BJ (cell line): Measurements from ENCODE around the gene CXCL16. TPM values are rescaled to one million over a fixed set of nuclear protein-coding genes. Genes with fewer than 3 reads are reported as not detected.

Experiments used
- CTCF ChIA-PET: fragments of 350-600 bp; formaldehyde crosslinking; extraction: SDS; loops from one replicate; lab custom pipeline; 2021; ENCODE audit warnings: antibody characterized with exemption, inconsistent platforms; lab: Yijun Ruan, JAX
- POLR2A ChIA-PET: fragments of 300-600 bp; sonication (Branson Sonifier 250); formaldehyde crosslinking; extraction: SDS; loops from one replicate; lab custom pipeline; 2021; ENCODE audit warnings: antibody characterized with exemption; lab: Charles Lee
- DNase-seq: peaks from one replicate; pipeline ENCODE4 v3.0.0-alpha.2; 2011; ENCODE audit warnings: low read depth
- H3K27me3 ChIP-seq: 2 replicates; pipeline ENCODE4 v1.6.0; 2011; ENCODE audit warnings: low read length; ENCODE audit not compliant: control insufficient read depth, insufficient read depth
- H3K36me3 ChIP-seq: 2 replicates; pipeline ENCODE4 v1.5.1; 2011; ENCODE audit warnings: low read length; ENCODE audit not compliant: control insufficient read depth, insufficient read depth
- H3K4me3 ChIP-seq: 2 replicates; pipeline ENCODE4 v1.5.1; 2011; ENCODE audit warnings: low read depth, mild to moderate bottlenecking, control low read depth, low read length
- CTCF ChIP-seq: IDR thresholded peaks from 2 replicates; pipeline ENCODE4 v1.5.1; 2011; ENCODE audit warnings: low read depth, mild to moderate bottlenecking, control low read depth, inconsistent platforms, low read length, moderate library complexity; ENCODE audit not compliant: insufficient read depth
- polyA plus RNA-seq: library from polyadenylated mRNA; depleted of rRNA; stranded (reverse); fragments of >200 nt; gene quantifications from 2 replicates; pipeline ENCODE4 v1.2.3, GENCODE V29; 2011

Gene CXCL16
- polyA plus RNA-seq, 1 experiment = 3.3 TPM

- Histone ChIP-seq H3K36me3 (no peaks in the 10 kb centered on the region), H3K4me3 (no peak overlapping the region), H3K27me3 (peaks cover 24% of the 10 kb centered on the region)
- no peak for TF ChIP-seq CTCF
- no peak for DNase-seq
- ChIA-PET POLR2A (no interaction called here), CTCF (interaction anchor here (0.7 to 1.5 kb wide), 4 partner anchors 25 to 146 kb away, joined by 3 read pairs; partner anchors contain the start of gene VMO1)
These were observed 4.2 kb upstream of the CXCL16 start for GRCh38 chr17:4743898-4744297.

DNA sequence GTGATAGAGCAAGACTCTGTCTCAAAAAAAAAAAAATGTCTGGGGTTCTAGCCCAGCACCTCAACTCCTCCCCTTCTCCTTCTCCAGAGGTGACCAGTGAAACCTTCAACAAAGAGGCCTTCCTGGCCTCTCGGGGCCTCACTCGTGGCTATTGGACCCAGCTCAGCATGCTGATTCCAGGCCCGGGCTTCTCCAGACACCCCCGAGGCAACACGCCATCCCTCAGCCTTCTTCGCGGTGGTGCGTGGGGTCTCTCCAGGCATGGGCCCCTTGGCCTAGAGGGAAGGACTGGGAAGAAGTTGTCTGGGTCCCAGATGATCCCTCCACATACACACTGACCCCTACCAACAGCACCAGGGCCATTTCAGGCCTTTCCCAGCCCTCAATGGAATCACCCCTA is 3.5 kb upstream of the CXCL16 start:
- Histone ChIP-seq H3K27me3 (peaks cover 28% of the 10 kb centered on the region), H3K36me3 (no peaks in the 10 kb centered on the region), H3K4me3 (no peak overlapping the region)
- TF ChIP-seq CTCF = no peak
- CTCF ChIA-PET = interaction anchor here (0.7 kb wide), 1 partner anchor 138 kb away, joined by 3 read pairs; no protein-coding TSS in a partner anchor
- no peak for DNase-seq
- POLR2A ChIA-PET = no interaction called here

- Histone ChIP-seq H3K36me3 (no peaks in the 10 kb centered on the region), H3K27me3 (peaks cover 26% of the 10 kb centered on the region), H3K4me3 (no peak overlapping the region)
- ChIA-PET POLR2A (no interaction called here), CTCF (no interaction called here)
- DNase-seq = no peak
- TF ChIP-seq CTCF = no peak
These were observed 2.9 kb upstream of the CXCL16 start for GRCh38 chr17:4742629-4743028.

GRCh38 chr17:4742133-4742532 is 2.4 kb upstream of the CXCL16 start:
- CTCF ChIA-PET = interaction anchor here (0.7 kb wide), 1 partner anchor 127 kb away, joined by 3 read pairs; no protein-coding TSS in a partner anchor

GRCh38 chr17:4741544-4741943 is 1.8 kb upstream of the CXCL16 start:
- Histone ChIP-seq H3K4me3 (no peak overlapping the region), H3K36me3 (no peaks in the 10 kb centered on the region), H3K27me3 (peaks cover 26% of the 10 kb centered on the region)
- CTCF ChIA-PET = interaction anchor here (0.7 kb wide), 1 partner anchor 127 kb away, joined by 3 read pairs; no protein-coding TSS in a partner anchor
- DNase-seq = no peak
- POLR2A ChIA-PET = no interaction called here
- no peak for TF ChIP-seq CTCF

More at GRCh38 chr17:4742133-4742532, 2.4 kb upstream of the CXCL16 start:
- POLR2A ChIA-PET = no interaction called here
- no peak for TF ChIP-seq CTCF
- Histone ChIP-seq H3K27me3 (peaks cover 26% of the 10 kb centered on the region), H3K36me3 (no peaks in the 10 kb centered on the region), H3K4me3 (no peak overlapping the region)
- no peak for DNase-seq
